Endothelial cell of umbilical vein (primary cell): ENCODE data around the gene PFN4. TPM values are rescaled to one million over a fixed set of nuclear protein-coding genes. Genes with fewer than 3 reads are reported as not detected.
"Not testable (repeated sequence)": the region's sequence is repeated elsewhere in the genome, so short reads cannot be mapped to it uniquely, and the experiment has no call there.

Experiments used
- BruUV-seq: library from RNA; stranded (reverse); fragments of 400-500 nt; replicated peaks from 2 replicates; lab custom pipeline; 2021; lab: Mats Ljungman, UMichigan
- CTCF ChIA-PET: fragments of 300-600, 350-600 bp; sonication (Branson Sonifier 250); formaldehyde crosslinking; loops from one replicate; lab custom pipeline; 2021; ENCODE audit warnings: antibody characterized with exemption, inconsistent platforms; lab: Charles Lee
- POLR2A ChIA-PET: fragments of 300-600, 350-600 bp; sonication (Branson Sonifier 250); formaldehyde crosslinking; loops from one replicate; lab custom pipeline; 2021; ENCODE audit warnings: antibody characterized with exemption, inconsistent platforms; lab: Charles Lee
- DNase-seq: peaks from one replicate; pipeline ENCODE4 v3.0.0-alpha.2; 2011; ENCODE audit warnings: low read depth, low spot score
- FAIRE-seq: peaks from 2 replicates; lab custom pipeline; 2011; peaks lifted over from hg19 to GRCh38; lab: Jason Lieb, UNC
- H2AFZ ChIP-seq: 2 replicates; pipeline ENCODE4 v1.6.0; 2012; ENCODE audit warnings: low read depth, low read length, control low read depth, inconsistent platforms
- H3K27ac ChIP-seq: 2 replicates; pipeline ENCODE4 v1.5.1; 2011; ENCODE audit warnings: low read depth, mild to moderate bottlenecking, control low read depth, low read length, moderate library complexity; ENCODE audit not compliant: insufficient read depth
- H3K27me3 ChIP-seq, 2 experiments: 2 replicates each; pipeline versions ENCODE4 v1.6.0 to v1.6.1; 2011; ENCODE audit warnings: low read length in 2 of 2, mixed read lengths in 1 of 2; ENCODE audit not compliant: control insufficient read depth in 2 of 2, insufficient read depth in 2 of 2
- H3K36me3 ChIP-seq, 2 experiments: 2 replicates in 1 of 2; 3 replicates in 1 of 2; pipeline ENCODE4 v1.5.1; 2011; ENCODE audit warnings: low read length in 2 of 2, mild to moderate bottlenecking in 1 of 2, moderate library complexity in 1 of 2; ENCODE audit not compliant: control insufficient read depth in 2 of 2, insufficient read depth in 2 of 2; ENCODE audit errors: extremely low read depth in 1 of 2
- H3K4me1 ChIP-seq: 3 replicates; pipeline ENCODE4 v1.5.1; 2011; ENCODE audit warnings: mild to moderate bottlenecking, low read length; ENCODE audit not compliant: control insufficient read depth, insufficient read depth; ENCODE audit errors: extremely low read depth
- H3K4me2 ChIP-seq: 2 replicates; pipeline ENCODE4 v1.6.1; 2011; ENCODE audit warnings: low read length, control low read depth, mixed read lengths; ENCODE audit not compliant: insufficient read depth
- H3K4me3 ChIP-seq, 3 experiments: fragments of 200-600 bp in 1 of 3; sonication (generic), shearing (Covaris generic) in 1 of 3; replicated peaks in 1 of 3; 2 replicates each; pipeline ENCODE4 v1.5.1; 2011 to 2016; ENCODE audit warnings: control low read depth in 3 of 3, low read length in 3 of 3, mild to moderate bottlenecking in 2 of 3, inconsistent platforms in 1 of 3, low read depth in 1 of 3, moderate library complexity in 1 of 3; ENCODE audit not compliant: insufficient read depth in 1 of 3
- H3K79me2 ChIP-seq: 2 replicates; pipeline ENCODE4 v1.6.0; 2012; ENCODE audit warnings: low read length, inconsistent platforms; ENCODE audit not compliant: control insufficient read depth, insufficient read depth
- H3K9ac ChIP-seq: replicated peaks from 2 replicates; pipeline ENCODE3; 2011; ENCODE audit warnings: low read length, control low read depth; ENCODE audit not compliant: insufficient read depth; ENCODE audit errors: extremely low read depth
- H3K9me1 ChIP-seq: replicated peaks from 3 replicates; pipeline ENCODE4 v1.6.0; 2011; ENCODE audit warnings: mild to moderate bottlenecking, low read length; ENCODE audit not compliant: control insufficient read depth, insufficient read depth; ENCODE audit errors: extremely low read depth
- H3K9me3 ChIP-seq: replicated peaks from 2 replicates; pipeline ENCODE4 v1.5.1; 2012; ENCODE audit warnings: low read length, inconsistent platforms; ENCODE audit not compliant: control insufficient read depth, insufficient read depth
- H4K20me1 ChIP-seq: replicated peaks from 2 replicates; pipeline ENCODE3; 2011; ENCODE audit warnings: mild to moderate bottlenecking, low read length; ENCODE audit not compliant: control insufficient read depth, insufficient read depth; ENCODE audit errors: extremely low read depth
- CTCF ChIP-seq, 2 donors: IDR thresholded peaks; 1 replicate in 1 of 2; 2 replicates in 1 of 2; pipeline ENCODE4 v1.5.1; 2011; ENCODE audit warnings: low read length in 2 of 2, mild to moderate bottlenecking in 2 of 2, moderate library complexity in 2 of 2, control low read depth in 1 of 2, inconsistent platforms in 1 of 2, low read depth in 1 of 2; ENCODE audit not compliant: insufficient read depth in 1 of 2; ENCODE audit errors: extremely low read depth in 1 of 2
- EZH2 ChIP-seq: IDR thresholded peaks from 2 replicates; pipeline ENCODE4 v1.6.1; 2012; ENCODE audit warnings: borderline replicate concordance, low read depth, mild to moderate bottlenecking, moderate library complexity, low read length, inconsistent platforms; ENCODE audit not compliant: severe bottlenecking
- FOS ChIP-seq: IDR thresholded peaks from 2 replicates; pipeline ENCODE4 v1.6.1; 2011; ENCODE audit warnings: mild to moderate bottlenecking, low read length, moderate library complexity, borderline replicate concordance; ENCODE audit not compliant: insufficient read depth
- GATA2 ChIP-seq: IDR thresholded peaks from 2 replicates; pipeline ENCODE4 v1.7.0; 2011; ENCODE audit warnings: low read depth, mild to moderate bottlenecking, moderate library complexity, mixed read lengths, low read length; ENCODE audit not compliant: insufficient read length, insufficient read depth
- JUN ChIP-seq: IDR thresholded peaks from 2 replicates; pipeline ENCODE4 v1.6.1; 2011; ENCODE audit warnings: borderline replicate concordance, low read depth; ENCODE audit not compliant: insufficient read length, insufficient read depth
- MAX ChIP-seq: IDR thresholded peaks from 2 replicates; pipeline ENCODE4 v1.6.1; 2011; ENCODE audit not compliant: insufficient read depth, insufficient read length
- MYC ChIP-seq: IDR thresholded peaks from one replicate; pipeline ENCODE4 v1.6.1; 2011; ENCODE audit warnings: mild to moderate bottlenecking, low read depth, low read length
- POLR2A ChIP-seq: IDR thresholded peaks from 2 replicates; pipeline ENCODE4 v1.6.1; 2012; ENCODE audit warnings: low read depth, mild to moderate bottlenecking, control low read depth, low read length
- POLR2AphosphoS5 ChIP-seq: IDR thresholded peaks from 2 replicates; pipeline ENCODE4 v1.6.1; 2012; ENCODE audit warnings: low read depth, mild to moderate bottlenecking, control low read depth, low read length, moderate library complexity; ENCODE audit not compliant: insufficient read depth
- dilution Hi-C: fragments of 300-500 bp; cut with MboI; formaldehyde crosslinking; loops from one replicate; pipeline ENCODE4 v1.15.0; 2019; ENCODE audit warnings: low sequenced_read_pairs; ENCODE audit not compliant: extremely low pct_ligation_motif_present
- intact Hi-C: fragments of 100-400 bp; cut with micrococcal nuclease; formaldehyde crosslinking; loops from one replicate; pipeline ENCODE4 v1.10.0; 2022
- polyA plus RNA-seq, 4 experiments: library from polyadenylated mRNA; depleted of rRNA in 3 of 4; stranded (reverse) in 3 of 4; unstranded in 1 of 4; fragments of >200 nt; gene quantifications; 2 replicates each; pipeline versions ENCODE4 v1.2.1 to v1.2.3, GENCODE V29; 2011 to 2012; ENCODE audit warnings: missing spikeins in 1 of 4
- total RNA-seq: library from RNA; stranded (reverse); gene quantifications from 2 replicates; pipeline ENCODE4 v1.2.3, GENCODE V29; 2021

PFN4 gene
- total and polyA plus RNA-seq, 2 donors (not counting 3 experiments of a cell fraction or from before 2014, with no cell fraction given): 0.23 to 0.93 TPM

GRCh38 chr2:24147364-24147763, 24.2 kb upstream of the PFN4 start:
- no peak overlapping the region for H3K4me2 ChIP-seq
- FAIRE-seq: no peak

GRCh38 chr2:24140305-24140704, 17.2 kb upstream of the PFN4 start:
- CTCF ChIA-PET, H3K4me3 ChIP-seq, H3K4me1 ChIP-seq, FAIRE-seq, H3K36me3 ChIP-seq, H3K9me1 ChIP-seq, H3K79me2 ChIP-seq, dilution Hi-C loops, H3K9me3 ChIP-seq, H2AFZ ChIP-seq, DNase-seq, H3K4me2 ChIP-seq, BruUV-seq, POLR2A ChIA-PET, H4K20me1 ChIP-seq, H3K27me3 ChIP-seq, H3K9ac ChIP-seq, H3K27ac ChIP-seq, intact Hi-C loops: not testable (repeated sequence)

More at GRCh38 chr2:24147364-24147763, 24.2 kb upstream of the PFN4 start:
- peaks cover 0 to 3% of the 10 kb centered on the region in 2 experiments for H3K36me3 ChIP-seq
- ChIA-PET POLR2A (no interaction called here), CTCF (interaction anchor here (1.0 kb wide), 1 partner anchor 14 kb away, joined by 3 read pairs; no protein-coding TSS in a partner anchor)
- intact Hi-C loops: no loop called here
- dilution Hi-C loops: no loop called here
- H3K79me2 ChIP-seq: no peaks in the 10 kb centered on the region
- no peak overlapping the region for H3K4me3 ChIP-seq
- no peak overlapping the region for H2AFZ ChIP-seq
- H3K27ac ChIP-seq: no peak overlapping the region
- TF ChIP-seq GATA2 (no peak), JUN (no peak), EZH2 (no peak), FOS (no peak), MYC (no peak), CTCF (IDR thresholded peaks at IDR 0.05; ENCODE audit: extremely low read depth in 1 of 2, insufficient read depth in 1 of 2, low read depth in 1 of 2, low read length in 2 of 2) (no peak), MAX (no peak), POLR2A (no peak), POLR2AphosphoS5 (no peak)
- no peak overlapping the region for H3K9ac ChIP-seq
- BruUV-seq: no TSS peak
- no peaks in the 10 kb centered on the region for H3K9me1 ChIP-seq
- no peaks in the 10 kb centered on the region for H3K27me3 ChIP-seq
- no peak for DNase-seq
- no peaks in the 10 kb centered on the region for H3K4me1 ChIP-seq
- no peaks in the 10 kb centered on the region for H3K9me3 ChIP-seq
- H4K20me1 ChIP-seq: no peaks in the 10 kb centered on the region
